Spinal cord (tissue), 10 donors: ENCODE data around the gene DVL3. TPM values are rescaled to one million over a fixed set of nuclear protein-coding genes. Genes with fewer than 3 reads are reported as not detected.
A peak's percentile ranks its signal among the peaks of the same experiment; 100 is the strongest.

ENCODE experiments used
- DNase-seq, 6 donors: peaks; one replicate each; pipeline versions ENCODE4 v3.0.0 to v3.0.0-alpha.2; 2013 to 2015; ENCODE audit warnings: low spot score in 6 of 6, low read depth in 4 of 6
- H3K27ac ChIP-seq: one replicate; pipeline ENCODE4 v1.5.1; 2013; ENCODE audit warnings: low read depth, low read length, control low read depth
- H3K27me3 ChIP-seq: one replicate; pipeline ENCODE4 v1.6.1; 2013; ENCODE audit warnings: low read length; ENCODE audit not compliant: control insufficient read depth, insufficient read depth
- H3K36me3 ChIP-seq: one replicate; pipeline ENCODE4 v1.6.1; 2013; ENCODE audit warnings: low read length; ENCODE audit not compliant: control insufficient read depth, insufficient read depth
- H3K4me1 ChIP-seq: one replicate; pipeline ENCODE4 v1.6.1; 2013; ENCODE audit warnings: low read length; ENCODE audit not compliant: control insufficient read depth, insufficient read depth
- H3K4me3 ChIP-seq: one replicate; pipeline ENCODE4 v1.5.1; 2013; ENCODE audit warnings: low read depth, low read length, control low read depth
- H3K9me3 ChIP-seq: one replicate; pipeline ENCODE4 v1.6.1; 2013; ENCODE audit warnings: low read length; ENCODE audit not compliant: control insufficient read depth, insufficient read depth
- WGBS: methylation state at CpG from one replicate; pipeline ENCODE4 v1.1.5; 2013; ENCODE audit warnings: missing lambda C conversion rate; ENCODE audit not compliant: insufficient coverage; 5-methylcytosine and 5-hydroxymethylcytosine counted together
- polyA plus RNA-seq, 2 donors: library from polyadenylated mRNA; unstranded; fragments of 120-200 nt; gene quantifications; one replicate each; pipeline ENCODE4 v1.2.1, GENCODE V29; 2013; ENCODE audit not compliant: insufficient read length in 2 of 2
- total RNA-seq, 2 donors: library from RNA; depleted of rRNA in 1 of 2; stranded (reverse); fragments of 120-200 nt in 1 of 2; fragments of >200 nt in 1 of 2; gene quantifications; one replicate each; pipeline versions ENCODE4 v1.2.3 to v1.2.4, GENCODE V29; 2013 to 2014
- donor health status: healthy.

DVL3 gene
- total and polyA plus RNA-seq, 4 donors, result 20.7 to 114 (median 74.4) TPM

- H3K27ac ChIP-seq, result no peak overlapping the region
Observed at GRCh38 chr3:184183679-184184078, 28.5 kb downstream of the DVL3 start.

GRCh38 chr3:184184546-184185230 is 29.5 kb downstream of the DVL3 start:
- DNase-seq, result no peak
- Histone ChIP-seq H3K27ac (peak overlapping the region; percentile 80), H3K9me3 (no peaks in the 10 kb centered on the region), H3K36me3 (peaks cover 73% of the 10 kb centered on the region), H3K4me3 (no peak overlapping the region), H3K27me3 (no peaks in the 10 kb centered on the region), H3K4me1 (peaks cover 21% of the 10 kb centered on the region)
- 91% methylated on average over 11 of the region's 18 CpGs for WGBS

More at GRCh38 chr3:184183679-184184078, 28.5 kb downstream of the DVL3 start:
- H3K36me3 ChIP-seq, result peaks cover 73% of the 10 kb centered on the region
- H3K4me3 ChIP-seq, result no peak overlapping the region
- no peak for DNase-seq
- no peaks in the 10 kb centered on the region for H3K9me3 ChIP-seq
- WGBS, result 90% methylated on average over 3 of the region's 5 CpGs
- H3K27me3 ChIP-seq, result no peaks in the 10 kb centered on the region
- peaks cover 23% of the 10 kb centered on the region for H3K4me1 ChIP-seq

GRCh38 chr3:184185461-184186183 is 30.4 kb downstream of the DVL3 start:
- peak overlapping the region; percentile 99 for H3K4me3 ChIP-seq
- H3K4me1 ChIP-seq, result peaks cover 20% of the 10 kb centered on the region
- peak overlapping the region; percentile 80 for H3K27ac ChIP-seq
- peak; percentile 97 to 100 (median 99) for DNase-seq
- H3K36me3 ChIP-seq, result peaks cover 66% of the 10 kb centered on the region
- H3K27me3 ChIP-seq, result no peaks in the 10 kb centered on the region
- H3K9me3 ChIP-seq, result no peaks in the 10 kb centered on the region
- WGBS, result under 1% methylated on average over 55 of the region's 55 CpGs

- Histone ChIP-seq H3K27ac (peak within 1 kb of the TSS; percentile 80), H3K4me3 (peak within 1 kb of the TSS; percentile 99), H3K4me1 (peaks cover 20% of the 10 kb centered on the region), H3K36me3 (peaks cover 64% of the 10 kb centered on the region), H3K27me3 (no peaks in the 10 kb centered on the region), H3K9me3 (no peaks in the 10 kb centered on the region)
- DNase-seq, result peak in 2 of 6 donors; percentile 9 to 39
- 0% methylated on average over 36 of the region's 45 CpGs for WGBS
Observed at GRCh38 chr3:184186184-184186901, 31.2 kb downstream of the DVL3 start, which contains the start of gene ABCF3. Gene ABCF3 (plus strand): TSS chr3:184186199. CDS start chr3:184186208, 9 bp downstream.

GRCh38 chr3:184186902-184187207 is 31.7 kb downstream of the DVL3 start:
- no peaks in the 10 kb centered on the region for H3K27me3 ChIP-seq
- peaks cover 63% of the 10 kb centered on the region for H3K36me3 ChIP-seq
- peaks cover 20% of the 10 kb centered on the region for H3K4me1 ChIP-seq
- no peak for DNase-seq
- H3K4me3 ChIP-seq, result peak overlapping the region; percentile 99
- H3K27ac ChIP-seq, result no peak overlapping the region
- WGBS, result 0% methylated on average over 1 of the region's 3 CpGs
- no peaks in the 10 kb centered on the region for H3K9me3 ChIP-seq

GRCh38 chr3:184188080-184188479 is 32.9 kb downstream of the DVL3 start:
- H3K36me3 ChIP-seq, result peaks cover 66% of the 10 kb centered on the region
- peaks cover 20% of the 10 kb centered on the region for H3K4me1 ChIP-seq
- no peaks in the 10 kb centered on the region for H3K9me3 ChIP-seq
- WGBS, result 89% methylated on average over 17 of the region's 17 CpGs
- H3K4me3 ChIP-seq, result no peak overlapping the region
- no peak for DNase-seq
- H3K27me3 ChIP-seq, result no peaks in the 10 kb centered on the region
- H3K27ac ChIP-seq, result no peak overlapping the region

- Histone ChIP-seq H3K4me1 (peaks cover 20% of the 10 kb centered on the region), H3K9me3 (no peaks in the 10 kb centered on the region), H3K27me3 (no peaks in the 10 kb centered on the region), H3K4me3 (no peak overlapping the region), H3K27ac (no peak overlapping the region), H3K36me3 (peaks cover 66% of the 10 kb centered on the region)
- DNase-seq, result no peak
- 94% methylated on average over 10 of the region's 13 CpGs for WGBS
Observed at GRCh38 chr3:184189421-184189820, 34.2 kb downstream of the DVL3 start.

GRCh38 chr3:184192889-184193288 is 37.7 kb downstream of the DVL3 start:
- Histone ChIP-seq H3K4me3 (no peak overlapping the region), H3K27ac (no peak overlapping the region), H3K9me3 (no peaks in the 10 kb centered on the region), H3K4me1 (peaks cover 3% of the 10 kb centered on the region), H3K27me3 (no peaks in the 10 kb centered on the region), H3K36me3 (peaks cover 77% of the 10 kb centered on the region)
- WGBS, result 93% methylated on average over 10 of the region's 10 CpGs
- no peak for DNase-seq

- Histone ChIP-seq H3K9me3 (no peaks in the 10 kb centered on the region), H3K4me3 (no peak overlapping the region), H3K36me3 (peaks cover 66% of the 10 kb centered on the region), H3K27ac (no peak overlapping the region), H3K4me1 (no peaks in the 10 kb centered on the region), H3K27me3 (no peaks in the 10 kb centered on the region)
- no peak for DNase-seq
- WGBS, result 90% methylated on average over 8 of the region's 9 CpGs
Observed at GRCh38 chr3:184193991-184194539, 38.9 kb downstream of the DVL3 start.
